Activated naive CD4-positive, alpha-beta T cell treated with anti-CD3 and anti-CD28 coated beads, Interleukin-2, amount 50 U/mL, for 24 hours (primary cell): ENCODE measurements around the gene ZNF90.

Experiments used
- H3K27ac Mint-ChIP-seq: one replicate; pipeline ENCODE4 v1.8.0; 2021; ENCODE audit warnings: mild to moderate bottlenecking, mixed read lengths
- H3K27me3 Mint-ChIP-seq: one replicate; pipeline ENCODE4 v1.8.0; 2021; ENCODE audit warnings: mixed read lengths
- H3K36me3 Mint-ChIP-seq: one replicate; pipeline ENCODE4 v1.8.0; 2021; ENCODE audit warnings: mixed read lengths
- H3K4me1 Mint-ChIP-seq: one replicate; pipeline ENCODE4 v1.8.0; 2021; ENCODE audit warnings: mixed read lengths
- H3K4me3 Mint-ChIP-seq: one replicate; pipeline ENCODE4 v1.8.0; 2021; ENCODE audit warnings: mild to moderate bottlenecking, mixed read lengths
- H3K9me3 Mint-ChIP-seq: one replicate; pipeline ENCODE4 v1.8.0; 2021; ENCODE audit warnings: mixed read lengths

ZNF90 gene

DNA sequence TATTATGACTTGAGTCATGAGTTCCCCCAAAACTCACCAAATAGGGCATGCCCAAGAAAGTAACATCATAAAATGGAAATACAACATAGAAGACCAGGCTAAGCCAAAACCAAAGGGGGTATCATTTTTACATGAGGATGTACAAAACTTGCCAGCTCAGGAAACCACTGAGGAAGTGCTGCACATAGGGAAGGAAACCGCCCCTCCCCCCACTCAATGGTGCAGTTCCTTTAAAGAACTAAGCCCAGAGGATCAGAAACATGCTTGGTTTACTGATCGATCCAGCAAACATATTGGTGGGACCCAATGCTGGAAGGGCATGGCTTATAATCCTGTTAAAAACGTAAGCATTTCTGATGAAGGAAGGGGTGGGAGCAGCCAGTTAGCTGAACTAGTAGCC is 85.0 kb downstream of the ZNF90 start:
- peaks cover 8% of the 10 kb centered on the region for H3K36me3 Mint-ChIP-seq
- H3K4me1 Mint-ChIP-seq = peaks cover 21% of the 10 kb centered on the region
- H3K27me3 Mint-ChIP-seq = no peaks in the 10 kb centered on the region
- H3K9me3 Mint-ChIP-seq = peaks cover 21% of the 10 kb centered on the region
- no peak overlapping the region for H3K4me3 Mint-ChIP-seq
- H3K27ac Mint-ChIP-seq = no peak overlapping the region

DNA sequence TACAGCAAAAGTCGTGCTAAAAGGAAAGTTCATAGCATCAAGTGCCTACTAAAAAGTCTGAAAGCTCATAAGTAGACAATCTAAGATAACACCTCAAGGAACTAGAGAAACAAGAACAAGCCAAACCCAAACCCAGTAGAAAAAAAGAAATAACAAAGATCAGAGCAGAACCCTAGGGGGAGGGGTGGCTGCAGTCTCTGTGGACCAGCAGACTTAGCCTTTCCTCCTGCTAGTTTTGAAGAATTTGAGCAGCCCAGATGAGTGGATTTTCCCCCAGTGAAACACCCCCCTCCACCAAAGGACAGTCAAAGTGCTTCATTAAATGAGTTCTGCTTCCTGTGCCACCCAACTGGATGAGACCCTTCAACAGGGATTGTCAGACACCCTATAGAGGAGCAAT is 86.7 kb downstream of the ZNF90 start:
- Mint-ChIP-seq H3K27ac (no peak overlapping the region), H3K9me3 (peaks cover 6% of the 10 kb centered on the region), H3K27me3 (no peaks in the 10 kb centered on the region), H3K4me1 (peaks cover 23% of the 10 kb centered on the region), H3K36me3 (peaks cover 16% of the 10 kb centered on the region), H3K4me3 (no peak overlapping the region)

DNA sequence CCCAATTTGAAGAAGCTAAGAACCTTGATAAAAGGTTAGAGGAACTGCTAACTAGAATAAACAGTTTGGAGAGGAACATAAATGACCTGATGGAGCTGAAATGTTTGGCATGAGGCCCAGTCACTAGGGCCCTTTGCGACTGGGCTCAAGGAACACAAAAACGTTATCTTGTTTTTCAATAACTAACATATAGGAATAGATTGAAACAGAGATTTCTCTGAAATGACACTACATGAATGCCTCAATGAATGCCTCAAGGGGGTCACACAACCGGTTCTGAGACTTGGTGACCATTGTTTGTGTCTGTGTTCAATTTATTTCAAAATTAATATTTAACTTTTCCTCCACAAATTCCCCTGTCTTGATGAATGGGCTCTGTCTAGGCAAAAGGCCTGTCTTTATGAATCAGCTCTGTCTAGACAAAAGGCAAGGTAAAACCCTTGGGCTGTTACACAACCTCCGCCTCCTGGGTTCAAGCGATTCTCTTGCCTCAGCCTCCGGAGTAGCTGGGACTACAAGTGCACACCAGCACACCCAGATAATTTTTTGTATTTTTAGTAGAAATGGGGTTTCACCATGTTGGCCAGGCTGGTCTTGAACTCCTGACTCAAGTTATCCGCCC is 88.3 kb downstream of the ZNF90 start:
- Mint-ChIP-seq H3K27me3 (no peaks in the 10 kb centered on the region), H3K27ac (no peak overlapping the region), H3K36me3 (peaks cover 28% of the 10 kb centered on the region), H3K4me1 (peaks cover 26% of the 10 kb centered on the region), H3K9me3 (peaks cover 5% of the 10 kb centered on the region), H3K4me3 (no peak overlapping the region)

DNA sequence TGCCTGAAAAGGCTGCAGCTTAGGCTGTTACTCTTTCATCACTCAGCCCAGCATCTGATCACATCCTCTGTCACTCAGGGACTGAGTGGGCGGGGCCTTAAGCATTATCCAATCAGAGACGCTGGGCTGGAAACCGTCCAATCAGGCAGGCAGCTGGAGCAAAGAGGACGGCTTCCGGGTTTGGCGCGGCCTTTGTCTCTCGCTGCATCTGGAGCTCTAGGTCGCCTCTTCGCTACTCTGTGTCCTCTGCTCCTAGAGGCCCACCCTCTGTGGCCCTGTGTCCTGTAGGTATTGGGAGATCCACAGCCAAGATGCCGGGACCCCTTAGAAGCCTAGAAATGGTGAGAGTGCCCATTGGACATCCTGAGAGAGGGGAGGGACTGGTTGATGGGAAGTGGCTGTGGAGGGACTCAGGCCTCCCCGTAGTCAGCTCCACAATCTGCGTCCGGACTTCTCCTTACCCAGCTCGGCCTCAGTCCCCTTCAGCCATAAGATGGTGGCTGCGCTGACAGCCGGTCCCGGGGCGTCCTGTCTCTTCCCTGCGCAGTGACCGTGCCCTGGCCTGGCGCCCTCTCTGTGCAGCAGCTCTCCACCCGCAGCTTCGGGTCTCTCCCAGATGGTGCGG is 89.3 kb downstream of the ZNF90 start, which contains the start of gene ZNF486:
Gene ZNF486 (plus strand): TSS at position 195 of the 625 bp plus-strand sequence. CDS start 117 bp downstream, at position 312.
- H3K36me3 Mint-ChIP-seq = peaks cover 39% of the 10 kb centered on the region
- H3K4me1 Mint-ChIP-seq = peaks cover 31% of the 10 kb centered on the region
- peak within 1 kb of the TSS; percentile 95 for H3K4me3 Mint-ChIP-seq
- H3K27me3 Mint-ChIP-seq = no peaks in the 10 kb centered on the region
- peak within 1 kb of the TSS; percentile 81 for H3K27ac Mint-ChIP-seq
- peaks cover 10% of the 10 kb centered on the region for H3K9me3 Mint-ChIP-seq

DNA sequence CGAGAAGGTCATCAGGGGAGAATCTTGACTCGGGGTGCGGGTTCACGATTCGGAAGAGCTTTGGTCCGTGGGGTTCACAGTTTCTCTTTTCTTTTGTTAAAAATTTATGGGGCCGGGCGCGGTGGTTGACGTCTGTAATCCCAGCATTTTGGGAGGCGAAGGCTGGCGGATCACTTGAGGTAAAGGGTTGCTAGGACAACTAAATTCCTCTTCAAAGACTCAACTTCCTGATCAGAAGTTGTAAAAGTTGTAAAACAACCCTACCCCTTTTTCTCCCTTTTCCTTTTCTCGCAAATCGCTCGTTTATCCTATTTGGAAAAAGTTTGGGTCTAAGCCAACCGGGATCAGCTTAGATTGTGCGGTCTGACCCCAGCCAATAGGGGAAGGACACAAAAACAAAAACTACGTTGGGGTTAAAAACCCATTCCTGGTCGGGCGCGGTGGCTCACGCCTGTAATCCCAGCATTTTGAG is 89.9 kb downstream of the ZNF90 start:
- peaks cover 37% of the 10 kb centered on the region for H3K36me3 Mint-ChIP-seq
- H3K27me3 Mint-ChIP-seq = no peaks in the 10 kb centered on the region
- peak overlapping the region; percentile 95 for H3K4me3 Mint-ChIP-seq
- peaks cover 25% of the 10 kb centered on the region for H3K4me1 Mint-ChIP-seq
- peak overlapping the region; percentile 81 for H3K27ac Mint-ChIP-seq
- peaks cover 10% of the 10 kb centered on the region for H3K9me3 Mint-ChIP-seq
